Spleen (tissue), 11 donors: ENCODE measurements around the gene DIP2C. TPM values are rescaled to one million over a fixed set of nuclear protein-coding genes. Genes with fewer than 3 reads are reported as not detected.
A peak's percentile ranks its signal among the peaks of the same experiment; 100 is the strongest.

Source experiments
- DNase-seq: peaks from one replicate; pipeline ENCODE4 v3.0.0-alpha.2; 2020
- H3K27ac ChIP-seq, 8 donors: fragments of 200-600 bp; sonication (generic) in 7 of 8; 1 replicate in 4 of 8; 2 replicates in 4 of 8; pipeline versions ENCODE4 v1.5.0 to v1.8.0; 2016 to 2021; ENCODE audit warnings: inconsistent platforms in 4 of 8, mild to moderate bottlenecking in 4 of 8, moderate library complexity in 1 of 8
- H3K27me3 ChIP-seq, 7 donors: fragments of 200-600 bp; sonication (generic) in 6 of 7; replicated peaks in 1 of 7; 1 replicate in 4 of 7; 2 replicates in 3 of 7; pipeline versions ENCODE4 v1.5.0 to v1.8.0; 2016 to 2021; ENCODE audit warnings: inconsistent platforms in 3 of 7, mild to moderate bottlenecking in 1 of 7
- H3K36me3 ChIP-seq, 6 donors: fragments of 200-600 bp; sonication (generic) in 5 of 6; 1 replicate in 4 of 6; 2 replicates in 2 of 6; pipeline versions ENCODE4 v1.5.0 to v1.8.0; 2016 to 2021; ENCODE audit warnings: inconsistent platforms in 2 of 6
- H3K4me1 ChIP-seq, 6 donors: fragments of 200-600 bp; sonication (generic) in 5 of 6; 1 replicate in 3 of 6; 2 replicates in 3 of 6; pipeline versions ENCODE4 v1.5.0 to v1.8.0; 2016 to 2021; ENCODE audit warnings: inconsistent platforms in 3 of 6
- H3K4me3 ChIP-seq, 8 donors: fragments of 200-600 bp; sonication (generic) in 7 of 8; 1 replicate in 4 of 8; 2 replicates in 4 of 8; pipeline versions ENCODE4 v1.5.0 to v1.8.0; 2016 to 2021; ENCODE audit warnings: inconsistent platforms in 4 of 8, mild to moderate bottlenecking in 4 of 8, moderate library complexity in 2 of 8
- H3K9me3 ChIP-seq, 8 donors: fragments of 200-600 bp; sonication (generic) in 7 of 8; 1 replicate in 4 of 8; 2 replicates in 4 of 8; pipeline versions ENCODE4 v1.5.0 to v1.8.0; 2016 to 2021; ENCODE audit warnings: inconsistent platforms in 4 of 8
- CTCF ChIP-seq, 11 experiments: fragments of 200-600 bp in 7 of 11; fragments of 450-650 bp in 4 of 11; sonication (generic) in 4 of 11; IDR thresholded peaks in 8 of 11; conservative IDR thresholded peaks in 3 of 11; 1 replicate in 7 of 11; 2 replicates in 4 of 11; pipeline versions ENCODE4 v1.4.0 to v1.8.0; 2016 to 2021; ENCODE audit warnings: antibody characterized with exemption in 11 of 11, inconsistent platforms in 4 of 11, mild to moderate bottlenecking in 1 of 11
- POLR2A ChIP-seq, 3 donors: fragments of 450-650 bp; IDR thresholded peaks; one replicate each; pipeline ENCODE4 v1.5.1; 2017; ENCODE audit warnings: antibody characterized with exemption in 3 of 3, mild to moderate bottlenecking in 1 of 3
- POLR2AphosphoS5 ChIP-seq, 3 donors: sonication (generic); formaldehyde crosslinking; IDR thresholded peaks; one replicate each; pipeline ENCODE4 v1.5.1; 2017; ENCODE audit warnings: antibody characterized with exemption in 3 of 3
- WGBS, 5 donors: extraction: QIAGEN DNeasy Blood & Tissue Kit in 3 of 5; methylation state at CpG; one replicate each; pipeline versions ENCODE4 v1.1.5 to v1.1.7; 2013 to 2018; 5-methylcytosine and 5-hydroxymethylcytosine counted together
- intact Hi-C: fragments of 100-400 bp; cut with DNase I; formaldehyde crosslinking; loops from one replicate; pipeline ENCODE4 v1.15.0; 2023; ENCODE audit warnings: low total_unique reads
- polyA plus RNA-seq, 3 donors: library from polyadenylated mRNA; stranded (reverse); fragments of 200-250 nt; gene quantifications; one replicate each; pipeline ENCODE4 v1.2.1, GENCODE V29; 2013
- total RNA-seq, 7 donors: library from RNA; depleted of rRNA in 3 of 7; stranded (reverse); fragments of >200 nt in 3 of 7; fragmentation: NEBNext Ultra II Directional in 4 of 7; extraction: Animal tissue kit (Norgen Biotek cat#: 25700) in 4 of 7; gene quantifications; one replicate each; pipeline versions ENCODE4 v1.1.0 to v1.2.1, GENCODE V29; 2016 to 2021
- donor health status: healthy with polysubstance abuse.
- donor health status: DM: no; HTN: no; CAD: no; lungs with moderate emphysema.
- donor health status: DM: no; HTN: no; CAD: no.
- donor health status: Bipolar disorder and iron deficiency.
- donor health status: healthy.
- donor health status: DM: no; HTN: no; CAD: no.
- donor health status: DM: yes; HTN: yes; CAD: no.

DIP2C gene
- total and polyA plus RNA-seq, 10 donors = 2.2 to 13.1 (median 9.0) TPM

GRCh38 chr10:605632-606325 is 83.7 kb downstream of the DIP2C start:
- H3K27ac ChIP-seq = no peak overlapping the region
- peak; percentile 56 for DNase-seq

GRCh38 chr10:604716-605631 is 84.5 kb downstream of the DIP2C start:
- intact Hi-C loops = no loop called here
- 83 to 88% (median 84%) methylated on average over 21 of the region's 21 CpGs for WGBS, 5 donors
- peaks cover 0 to 12% (median 0%) of the 10 kb centered on the region in 7 donors for H3K27me3 ChIP-seq
- H3K4me1 ChIP-seq = peaks cover 0 to 14% (median 4%) of the 10 kb centered on the region in 6 donors
- no peak overlapping the region for H3K27ac ChIP-seq
- no peak for TF ChIP-seq POLR2A (IDR thresholded peaks at IDR 0.05)
- TF ChIP-seq POLR2AphosphoS5 (IDR thresholded peaks at IDR 0.05) = no peak
- DNase-seq = no peak
- H3K9me3 ChIP-seq = no peaks in the 10 kb centered on the region
- H3K4me3 ChIP-seq = no peak overlapping the region
- H3K36me3 ChIP-seq = no peaks in the 10 kb centered on the region

More at GRCh38 chr10:605632-606325, 83.7 kb downstream of the DIP2C start:
- peaks cover 0 to 14% (median 4%) of the 10 kb centered on the region in 6 donors for H3K4me1 ChIP-seq
- no peaks in the 10 kb centered on the region for H3K9me3 ChIP-seq
- no peak overlapping the region for H3K4me3 ChIP-seq
- H3K36me3 ChIP-seq = no peaks in the 10 kb centered on the region
- TF ChIP-seq POLR2AphosphoS5 (IDR thresholded peaks at IDR 0.05) (no peak), CTCF (IDR thresholded peaks at IDR 0.05 in 8 of 11, conservative IDR thresholded peaks at IDR 0.05 in 3 of 11) (no peak), POLR2A (IDR thresholded peaks at IDR 0.05) (no peak)
- H3K27me3 ChIP-seq = peaks cover 0 to 5% (median 0%) of the 10 kb centered on the region in 7 donors
- 75 to 83% (median 80%) methylated on average over 16 to 25 of the region's 25 CpGs for WGBS, 5 donors
- intact Hi-C loops = no loop called here

- Histone ChIP-seq H3K4me3 (no peak overlapping the region), H3K4me1 (peaks cover 0 to 14% (median 4%) of the 10 kb centered on the region in 6 donors), H3K27ac (no peak overlapping the region), H3K9me3 (no peaks in the 10 kb centered on the region), H3K36me3 (no peaks in the 10 kb centered on the region), H3K27me3 (peaks cover 0 to 18% (median 0%) of the 10 kb centered on the region in 7 donors)
- WGBS, 5 donors = 72 to 82% (median 74%) methylated on average over 6 of the region's 6 CpGs
- TF ChIP-seq CTCF (IDR thresholded peaks at IDR 0.05 in 8 of 11, conservative IDR thresholded peaks at IDR 0.05 in 3 of 11) (no peak), POLR2A (IDR thresholded peaks at IDR 0.05) (no peak), POLR2AphosphoS5 (IDR thresholded peaks at IDR 0.05) (no peak)
- DNase-seq = no peak
- intact Hi-C loops = no loop called here
These were observed 85.7 kb downstream of the DIP2C start for GRCh38 chr10:603745-604144.

- 84 to 93% (median 89%) methylated on average over 13 to 18 of the region's 18 CpGs for WGBS, 5 donors
- peaks cover 0 to 14% (median 4%) of the 10 kb centered on the region in 6 donors for H3K4me1 ChIP-seq
- intact Hi-C loops = no loop called here
- DNase-seq = no peak
- H3K27ac ChIP-seq = no peak overlapping the region
- H3K36me3 ChIP-seq = no peaks in the 10 kb centered on the region
- no peak for TF ChIP-seq POLR2A (IDR thresholded peaks at IDR 0.05)
- no peak for TF ChIP-seq CTCF (IDR thresholded peaks at IDR 0.05 in 8 of 11, conservative IDR thresholded peaks at IDR 0.05 in 3 of 11)
- no peak for TF ChIP-seq POLR2AphosphoS5 (IDR thresholded peaks at IDR 0.05)
- H3K9me3 ChIP-seq = no peaks in the 10 kb centered on the region
- H3K27me3 ChIP-seq = peaks cover 0 to 18% (median 0%) of the 10 kb centered on the region in 7 donors
- H3K4me3 ChIP-seq = no peak overlapping the region
These were observed 87.0 kb downstream of the DIP2C start for GRCh38 chr10:602391-603005.
